GM23248 (cell line): ENCODE results near the gene ARL4A. TPM values are rescaled to one million over a fixed set of nuclear protein-coding genes. Genes with fewer than 3 reads are reported as not detected.
A peak's percentile ranks its signal among the peaks of the same experiment; 100 is the strongest.
"Not testable (repeated sequence)": the region's sequence is repeated elsewhere in the genome, so short reads cannot be mapped to it uniquely, and the experiment has no call there.

Experiments used
- DNase-seq: peaks from one replicate; pipeline ENCODE4 v3.0.0-alpha.2; 2015
- H2AFZ ChIP-seq: fragments of 200-600 bp; sonication (generic); 2 replicates; pipeline ENCODE4 v1.6.1; 2016; ENCODE audit warnings: antibody characterized with exemption
- H3F3A ChIP-seq: fragments of 200-600 bp; sonication (generic); 2 replicates; pipeline ENCODE4 v1.6.1; 2016; ENCODE audit warnings: mild to moderate bottlenecking, antibody characterized with exemption, mixed run types; ENCODE audit not compliant: insufficient read depth
- H3K27ac ChIP-seq: fragments of 200-600 bp; sonication (generic); 2 replicates; pipeline ENCODE4 v1.5.1; 2016; ENCODE audit warnings: mild to moderate bottlenecking
- H3K27me3 ChIP-seq: fragments of 200-600 bp; sonication (generic); replicated peaks from 2 replicates; pipeline ENCODE4 v1.6.1; 2016; ENCODE audit warnings: mild to moderate bottlenecking; ENCODE audit not compliant: insufficient read depth
- H3K36me3 ChIP-seq: fragments of 200-600 bp; sonication (generic); 2 replicates; pipeline ENCODE4 v1.6.1; 2016; ENCODE audit warnings: low read depth, mild to moderate bottlenecking
- H3K4me1 ChIP-seq: fragments of 200-600 bp; sonication (generic); 2 replicates; pipeline ENCODE4 v1.6.1; 2016; ENCODE audit warnings: mild to moderate bottlenecking; ENCODE audit not compliant: insufficient read depth
- H3K4me2 ChIP-seq: fragments of 200-600 bp; sonication (generic); one replicate; pipeline ENCODE4 v1.6.1; 2016; ENCODE audit warnings: mild to moderate bottlenecking; ENCODE audit not compliant: unreplicated experiment
- H3K4me3 ChIP-seq: fragments of 200-600 bp; sonication (generic); 2 replicates; pipeline ENCODE4 v1.5.1; 2016; ENCODE audit warnings: mild to moderate bottlenecking
- H3K79me2 ChIP-seq: fragments of 200-600 bp; sonication (generic); 2 replicates; pipeline ENCODE4 v1.6.1; 2016; ENCODE audit warnings: mild to moderate bottlenecking; ENCODE audit not compliant: insufficient read depth
- H3K9ac ChIP-seq: fragments of 200-600 bp; sonication (generic); 2 replicates; pipeline ENCODE4 v1.6.1; 2016; ENCODE audit warnings: mild to moderate bottlenecking
- H3K9me2 ChIP-seq: fragments of 200-600 bp; sonication (generic); 2 replicates; pipeline ENCODE4 v1.6.1; 2016; ENCODE audit warnings: mixed run types, mild to moderate bottlenecking, moderate library complexity; ENCODE audit not compliant: insufficient read depth
- H3K9me3 ChIP-seq: fragments of 200-600 bp; sonication (generic); one replicate; pipeline ENCODE4 v1.6.1; 2017; ENCODE audit warnings: low read depth
- H4K20me1 ChIP-seq: fragments of 200-600 bp; sonication (generic); 2 replicates; pipeline ENCODE4 v1.6.0; 2016; ENCODE audit not compliant: insufficient read depth
- EZH2 ChIP-seq: fragments of 200-600 bp; sonication (generic); IDR thresholded peaks from 2 replicates; pipeline ENCODE4 v1.6.1; 2018; ENCODE audit warnings: antibody characterized with exemption, mild to moderate bottlenecking; ENCODE audit not compliant: insufficient read depth, poor library complexity, severe bottlenecking
- EZH2phosphoT487 ChIP-seq: fragments of 200-600 bp; sonication (generic); IDR thresholded peaks from 2 replicates; pipeline ENCODE4 v1.6.1; 2018; ENCODE audit warnings: antibody characterized with exemption, moderate library complexity, mild to moderate bottlenecking, low read depth; ENCODE audit not compliant: insufficient read depth
- WGBS, 2 experiments: methylation state at CpG; one replicate each; pipeline ENCODE4 v1.1.6; 2015 to 2017; ENCODE audit warnings: low lambda C conversion rate in 2 of 2, low coverage in 1 of 2; ENCODE audit errors: missing lambda C conversion rate in 2 of 2; 5-methylcytosine and 5-hydroxymethylcytosine counted together
- in situ Hi-C: fragments of 300-500 bp; cut with MboI; formaldehyde crosslinking; loops from 2 replicates; pipeline ENCODE4 v1.15.0; 2020
- polyA plus RNA-seq: library from polyadenylated mRNA; unstranded; fragments of >200 nt; fragmentation: Nextera tagmentation; extraction: Ambion mirVana; gene quantifications from 2 replicates; pipeline ENCODE4 v1.2.1, GENCODE V29; 2016
- total RNA-seq: library from RNA; depleted of rRNA; stranded (reverse); fragments of >200 nt; shearing (Covaris generic); gene quantifications from 2 replicates; pipeline ENCODE4 v1.2.3, GENCODE V29; 2014

ARL4A gene
- total and polyA plus RNA-seq, 2 experiments from 2014 or later, result 17.5 to 20.9 TPM

DNA sequence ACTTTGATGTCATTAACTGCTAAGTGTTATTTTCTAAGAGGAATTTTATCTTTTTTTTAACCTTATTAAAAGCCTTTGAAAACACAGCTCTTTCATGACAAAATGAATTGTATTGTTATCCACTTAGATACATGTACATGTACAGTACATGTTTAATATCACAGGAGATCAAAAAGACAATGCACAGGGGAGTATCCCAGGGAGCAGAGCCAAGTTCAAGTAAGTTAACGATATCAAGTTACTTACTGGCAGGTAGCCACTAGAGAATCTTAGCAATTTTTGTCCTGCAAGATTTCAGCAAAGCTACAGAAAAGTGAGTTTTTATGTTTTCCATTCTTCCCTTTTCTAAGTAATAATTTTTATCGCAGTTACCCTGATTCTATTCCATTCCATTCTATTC is 33.9 kb upstream of the ARL4A start:
- Histone ChIP-seq H3K9me2 (no peaks in the 10 kb centered on the region), H3K36me3 (no peaks in the 10 kb centered on the region), H3K79me2 (no peaks in the 10 kb centered on the region), H3K4me2 (peak overlapping the region; percentile 22), H3K4me1 (peaks cover 10% of the 10 kb centered on the region), H3K9ac (no peak overlapping the region), H2AFZ (no peak overlapping the region), H3K27me3 (no peaks in the 10 kb centered on the region), H3F3A (0 out of 2 replicates have a peak, but pooled peaks cover 4% of the 10 kb centered on the region), H3K4me3 (no peak overlapping the region), H3K27ac (no peak overlapping the region), H3K9me3 (no peaks in the 10 kb centered on the region), H4K20me1 (no peaks in the 10 kb centered on the region)
- DNase-seq, result peak; percentile 41
- 48 to 55% methylated on average over 2 of the region's 2 CpGs for WGBS, 2 experiments
- no peak for TF ChIP-seq EZH2
- no peak for TF ChIP-seq EZH2phosphoT487
- in situ Hi-C loops, result no loop called here

DNA sequence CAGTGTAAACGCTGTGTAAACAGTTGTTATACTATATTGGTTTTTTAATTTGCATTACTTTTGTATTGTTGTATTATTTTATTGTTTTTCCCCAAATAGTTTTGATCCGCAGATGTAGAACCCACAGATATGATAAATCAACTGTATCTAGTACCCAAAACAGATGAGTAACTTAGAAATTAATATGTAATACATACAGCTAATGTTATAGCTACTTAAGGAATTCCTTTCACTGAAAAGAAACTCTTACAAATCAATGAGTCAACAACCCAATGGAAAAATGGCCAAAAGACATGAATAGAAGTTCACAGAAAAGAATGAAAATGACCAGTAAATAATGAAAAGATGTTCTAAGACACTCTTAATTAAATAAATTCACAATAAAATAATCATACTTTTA is 32.3 kb upstream of the ARL4A start:
- Histone ChIP-seq H3K9me3 (no peaks in the 10 kb centered on the region), H3K9ac (no peak overlapping the region), H3K4me1 (peaks cover 10% of the 10 kb centered on the region), H3K9me2 (no peaks in the 10 kb centered on the region), H3K79me2 (no peaks in the 10 kb centered on the region), H3K27ac (no peak overlapping the region), H3K27me3 (no peaks in the 10 kb centered on the region), H3K36me3 (no peaks in the 10 kb centered on the region), H4K20me1 (no peaks in the 10 kb centered on the region), H3K4me3 (no peak overlapping the region), H2AFZ (no peak overlapping the region), H3F3A (0 out of 2 replicates have a peak, but pooled peaks cover 4% of the 10 kb centered on the region), H3K4me2 (no peak overlapping the region)
- DNase-seq, result peak; percentile 37
- TF ChIP-seq EZH2phosphoT487, result no peak
- TF ChIP-seq EZH2, result no peak
- in situ Hi-C loops, result no loop called here
- 77 to 84% methylated on average over 2 of the region's 2 CpGs for WGBS, 2 experiments

DNA sequence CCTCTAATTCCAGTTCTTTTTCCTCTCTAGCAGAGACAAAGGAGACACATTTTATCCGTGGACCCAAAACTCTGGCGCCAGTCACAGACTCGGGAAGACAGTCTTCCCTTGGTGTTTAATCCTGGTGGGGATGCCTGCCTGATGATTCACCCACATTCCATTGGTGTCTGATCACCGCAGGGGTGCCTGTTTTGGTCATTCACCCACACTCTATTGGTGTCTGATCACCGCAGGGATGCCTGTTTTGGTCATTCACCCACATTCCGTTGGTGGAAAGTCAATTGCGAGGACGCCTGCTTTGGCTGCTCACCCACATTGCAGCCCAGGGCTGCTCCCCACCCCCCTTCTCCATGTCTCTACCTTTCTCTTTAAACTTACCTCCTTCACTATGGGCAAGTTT is 27.0 kb upstream of the ARL4A start:
- H3F3A ChIP-seq, H3K36me3 ChIP-seq, H3K27me3 ChIP-seq, H3K4me1 ChIP-seq, H3K9me2 ChIP-seq, in situ Hi-C loops, H3K79me2 ChIP-seq, H3K4me3 ChIP-seq, H4K20me1 ChIP-seq, H3K9ac ChIP-seq, H3K9me3 ChIP-seq: not testable (repeated sequence)
- peak overlapping the region; percentile 9 for H3K4me2 ChIP-seq
- H3K27ac ChIP-seq, result peak overlapping the region; percentile 47
- DNase-seq, result peak; percentile 84
- 25 to 30% methylated on average over 8 of the region's 8 CpGs for WGBS, 2 experiments
- H2AFZ ChIP-seq, result 0 out of 2 replicates have a peak overlapping the region, but pooled peaks have one; percentile 37

DNA sequence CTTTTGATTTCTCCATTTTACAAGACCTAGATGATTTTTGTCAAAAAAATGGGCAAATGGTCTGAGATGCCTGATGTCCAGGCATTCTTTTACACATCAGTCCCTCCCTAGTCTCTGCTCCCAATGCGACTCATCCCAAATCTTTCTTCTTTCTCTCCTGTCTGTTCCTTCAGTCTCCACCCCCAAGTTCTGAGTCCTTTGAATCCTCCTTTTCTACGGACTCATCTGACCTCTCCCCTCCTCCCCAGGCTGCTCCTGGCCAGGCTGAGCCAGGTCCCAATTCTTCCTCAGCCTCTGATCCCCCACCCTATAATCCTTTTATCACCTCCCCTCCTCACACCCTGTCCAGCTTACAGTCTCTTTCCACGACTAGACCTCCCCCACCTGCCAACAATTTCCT is 26.4 kb upstream of the ARL4A start:
- H3K4me1 ChIP-seq, H3K9me3 ChIP-seq, H4K20me1 ChIP-seq, H3K27me3 ChIP-seq, H3K79me2 ChIP-seq, H3K9ac ChIP-seq, H3F3A ChIP-seq, in situ Hi-C loops, H3K36me3 ChIP-seq, H3K9me2 ChIP-seq, H3K4me3 ChIP-seq: not testable (repeated sequence)
- peak overlapping the region; percentile 9 for H3K4me2 ChIP-seq
- WGBS, 2 experiments, result 66 to 67% methylated on average over 3 of the region's 3 CpGs
- H2AFZ ChIP-seq, result 0 out of 2 replicates have a peak overlapping the region, but pooled peaks have one; percentile 37
- DNase-seq, result peak; percentile 4
- peak overlapping the region; percentile 47 for H3K27ac ChIP-seq

GRCh38 chr7:12661581-12661980 is 25.9 kb upstream of the ARL4A start:
- in situ Hi-C loops, result no loop called here
- Histone ChIP-seq H2AFZ (no peak overlapping the region), H3K4me1 (peaks cover 8% of the 10 kb centered on the region), H3K4me3 (no peak overlapping the region), H3K79me2 (no peaks in the 10 kb centered on the region), H4K20me1 (no peaks in the 10 kb centered on the region), H3K36me3 (no peaks in the 10 kb centered on the region), H3K27ac (no peak overlapping the region), H3K27me3 (no peaks in the 10 kb centered on the region), H3K9me3 (no peaks in the 10 kb centered on the region), H3K9me2 (no peaks in the 10 kb centered on the region), H3K4me2 (no peak overlapping the region), H3K9ac (no peak overlapping the region), H3F3A (no peaks in the 10 kb centered on the region)
- WGBS, 2 experiments, result 71 to 77% methylated on average over 4 to 6 of the region's 6 CpGs
- TF ChIP-seq EZH2phosphoT487 (no peak), EZH2 (no peak)
- DNase-seq, result no peak
